GM19372 (cell line): Measurements from ENCODE around the gene ELMO3.
A peak's percentile ranks its signal among the peaks of the same experiment; 100 is the strongest.

Source experiments
- ATAC-seq: cut with Tn5 transposase; IDR thresholded peaks from one replicate; pipeline ENCODE4 v1.9.1; 2021; ENCODE audit warnings: mild to moderate bottlenecking, low read depth, moderate library complexity; ENCODE audit not compliant: unreplicated experiment

Gene ELMO3

GRCh38 chr16:67199011-67199807 is at the start of gene ELMO3:
TSS of gene ELMO3 (plus strand) at chr16:67199131. CDS start at chr16:67199327, 196 bp downstream.
- no peak for ATAC-seq

- no peak for ATAC-seq
Observed at GRCh38 chr16:67149276-67150046, 49.5 kb upstream of the ELMO3 start.

- ATAC-seq: peak; percentile 19
Observed at GRCh38 chr16:67150047-67150832, 48.7 kb upstream of the ELMO3 start.

GRCh38 chr16:67150833-67151396 is 48.0 kb upstream of the ELMO3 start, which contains the start of gene B3GNT9:
TSS of gene B3GNT9 (minus strand) at chr16:67150998. CDS start at chr16:67150485, 513 bp downstream.
- ATAC-seq: peak; percentile 54

- ATAC-seq: no peak
Observed at GRCh38 chr16:67151431-67152097, 47.4 kb upstream of the ELMO3 start.

GRCh38 chr16:67154578-67155294 is 44.2 kb upstream of the ELMO3 start:
- ATAC-seq: no peak

- no peak for ATAC-seq
Observed at GRCh38 chr16:67155295-67156142, 43.4 kb upstream of the ELMO3 start.

GRCh38 chr16:67156143-67156844 is 42.6 kb upstream of the ELMO3 start:
- no peak for ATAC-seq

- no peak for ATAC-seq
Observed at GRCh38 chr16:67157106-67157748, 41.7 kb upstream of the ELMO3 start.

- ATAC-seq: no peak
Observed at GRCh38 chr16:67157892-67158635, 40.9 kb upstream of the ELMO3 start.

- peak; percentile 31 for ATAC-seq
Observed at GRCh38 chr16:67158637-67159600, 40.0 kb upstream of the ELMO3 start.

GRCh38 chr16:67161595-67162058 is 37.3 kb upstream of the ELMO3 start:
- ATAC-seq: no peak

GRCh38 chr16:67162506-67163163 is 36.3 kb upstream of the ELMO3 start:
- no peak for ATAC-seq

- no peak for ATAC-seq
Observed at GRCh38 chr16:67163164-67163998, 35.5 kb upstream of the ELMO3 start.
